ENCODE results near the gene TSPAN10. TPM values are rescaled to one million over a fixed set of nuclear protein-coding genes. Genes with fewer than 3 reads are reported as not detected.

TSPAN10 gene
- total and polyA plus RNA-seq, 4 donors: 0.17 to 0.84 (median 0.29) TPM

DNA sequence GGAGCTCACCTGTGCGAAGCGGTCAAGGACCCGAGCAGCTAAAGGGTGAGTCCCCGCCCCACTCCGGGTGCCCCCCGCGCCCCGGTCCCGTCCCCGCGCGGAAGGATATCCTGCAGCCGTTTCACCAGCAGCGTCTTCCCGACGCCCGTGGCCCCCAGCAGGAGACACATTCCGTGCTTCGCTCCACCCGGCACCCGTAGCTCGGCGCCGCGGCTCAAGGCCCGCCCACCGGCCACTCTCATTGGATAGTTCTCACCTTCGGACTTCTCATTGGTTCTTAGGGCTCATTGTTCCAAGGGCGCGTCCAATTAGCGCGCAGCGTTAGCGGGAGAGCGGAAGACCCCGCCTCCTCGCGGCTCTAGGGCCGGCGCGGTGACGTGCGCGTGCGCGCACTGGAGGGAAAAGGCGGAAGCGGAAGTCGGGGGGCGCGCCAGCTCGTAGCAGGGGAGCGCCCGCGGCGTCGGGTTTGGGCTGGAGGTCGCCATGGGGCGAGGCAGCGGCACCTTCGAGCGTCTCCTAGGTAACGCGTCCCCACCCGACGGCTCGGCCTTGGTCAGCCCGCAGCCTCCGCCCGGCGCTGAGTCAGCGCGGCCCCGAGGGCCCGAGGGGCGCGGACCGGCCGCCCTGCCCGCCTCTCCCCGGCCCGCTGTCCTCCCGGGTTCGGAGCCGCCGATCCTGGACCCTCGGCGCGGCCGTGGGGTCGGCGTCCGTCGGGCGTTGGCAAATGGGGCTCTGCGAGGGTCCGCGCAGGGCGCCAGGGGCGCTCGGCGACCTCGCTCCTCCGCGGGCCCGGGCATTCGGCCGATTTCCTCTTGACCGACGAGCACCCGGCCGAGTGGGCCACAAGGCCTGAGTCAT lies 46.8 kb downstream of the TSPAN10 start, which contains the start of the genes ARL16 and HGS (continued):
- TF ChIP-seq, protein P1, sequence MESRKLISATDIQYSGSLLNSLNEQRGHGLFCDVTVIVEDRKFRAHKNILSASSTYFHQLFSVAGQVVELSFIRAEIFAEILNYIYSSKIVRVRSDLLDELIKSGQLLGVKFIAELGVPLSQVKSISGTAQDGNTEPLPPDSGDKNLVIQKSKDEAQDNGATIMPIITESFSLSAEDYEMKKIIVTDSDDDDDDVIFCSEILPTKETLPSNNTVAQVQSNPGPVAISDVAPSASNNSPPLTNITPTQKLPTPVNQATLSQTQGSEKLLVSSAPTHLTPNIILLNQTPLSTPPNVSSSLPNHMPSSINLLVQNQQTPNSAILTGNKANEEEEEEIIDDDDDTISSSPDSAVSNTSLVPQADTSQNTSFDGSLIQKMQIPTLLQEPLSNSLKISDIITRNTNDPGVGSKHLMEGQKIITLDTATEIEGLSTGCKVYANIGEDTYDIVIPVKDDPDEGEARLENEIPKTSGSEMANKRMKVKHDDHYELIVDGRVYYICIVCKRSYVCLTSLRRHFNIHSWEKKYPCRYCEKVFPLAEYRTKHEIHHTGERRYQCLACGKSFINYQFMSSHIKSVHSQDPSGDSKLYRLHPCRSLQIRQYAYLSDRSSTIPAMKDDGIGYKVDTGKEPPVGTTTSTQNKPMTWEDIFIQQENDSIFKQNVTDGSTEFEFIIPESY (IDR thresholded peaks at IDR 0.05): no peak
- peak in 1 of 2 donors; percentile 21 for TF ChIP-seq HNF4A (conservative IDR thresholded peaks at IDR 0.05)
- no peak for TF ChIP-seq TAF1 (conservative IDR thresholded peaks at IDR 0.05)
- TF ChIP-seq, protein P2, sequence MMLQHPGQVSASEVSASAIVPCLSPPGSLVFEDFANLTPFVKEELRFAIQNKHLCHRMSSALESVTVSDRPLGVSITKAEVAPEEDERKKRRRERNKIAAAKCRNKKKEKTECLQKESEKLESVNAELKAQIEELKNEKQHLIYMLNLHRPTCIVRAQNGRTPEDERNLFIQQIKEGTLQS (IDR thresholded peaks at IDR 0.05): no peak
- TF ChIP-seq YY1 (IDR thresholded peaks at IDR 0.05): no peak
- no peak for TF ChIP-seq NR2F2 (IDR thresholded peaks at IDR 0.05)
- TF ChIP-seq GABPA (IDR thresholded peaks at IDR 0.05 in 1 of 2, conservative IDR thresholded peaks at IDR 0.05 in 1 of 2): peak in 1 of 2 donors; percentile 94

DNA sequence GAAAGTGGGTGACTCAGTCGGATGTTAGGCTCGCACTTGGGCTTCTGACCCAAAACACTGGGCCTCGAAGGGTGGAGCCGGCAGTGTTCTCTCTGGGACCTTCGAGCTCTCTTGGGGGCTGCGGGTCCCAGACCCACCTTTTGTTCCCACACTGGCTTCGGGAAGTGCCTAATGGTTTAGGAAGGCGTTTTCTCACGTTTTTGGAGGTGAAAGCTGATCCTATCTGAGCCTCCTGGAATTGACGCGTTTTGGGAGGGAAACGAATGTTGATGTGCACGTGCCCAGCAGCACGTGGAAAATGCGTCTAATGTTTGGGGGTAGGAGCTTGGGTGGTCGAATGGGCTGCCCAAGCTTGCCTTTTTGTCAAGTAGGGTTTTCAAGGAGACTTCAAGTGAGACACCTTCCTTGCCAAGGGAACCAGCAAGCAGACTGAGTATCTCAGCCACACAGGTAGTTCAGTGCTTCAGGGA lies 47.5 kb downstream of the TSPAN10 start:
- peaks cover 3 to 31% (median 12%) of the 10 kb centered on the region in 4 donors for H3K36me3 ChIP-seq (ENCODE audit: control insufficient read depth in 4 of 4, insufficient read depth in 3 of 4, low read depth in 1 of 4, low read length in 3 of 4)
- TF ChIP-seq FOXA2 (IDR thresholded peaks at IDR 0.05) (no peak), RAD21 (IDR thresholded peaks at IDR 0.05) (no peak), EGR1 (IDR thresholded peaks at IDR 0.05; ENCODE audit: low read depth in 2 of 2) (no peak), RXRA (IDR thresholded peaks at IDR 0.05) (no peak), SP1 (IDR thresholded peaks at IDR 0.05) (no peak), HNF4A (conservative IDR thresholded peaks at IDR 0.05) (no peak), HNF4G (IDR thresholded peaks at IDR 0.05) (no peak), TAF1 (conservative IDR thresholded peaks at IDR 0.05) (no peak)
- TF ChIP-seq, protein P1 (IDR thresholded peaks at IDR 0.05): no peak
- TF ChIP-seq, protein P3, sequence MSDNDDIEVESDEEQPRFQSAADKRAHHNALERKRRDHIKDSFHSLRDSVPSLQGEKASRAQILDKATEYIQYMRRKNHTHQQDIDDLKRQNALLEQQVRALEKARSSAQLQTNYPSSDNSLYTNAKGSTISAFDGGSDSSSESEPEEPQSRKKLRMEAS (IDR thresholded peaks at IDR 0.05): no peak
- TF ChIP-seq, protein P4, sequence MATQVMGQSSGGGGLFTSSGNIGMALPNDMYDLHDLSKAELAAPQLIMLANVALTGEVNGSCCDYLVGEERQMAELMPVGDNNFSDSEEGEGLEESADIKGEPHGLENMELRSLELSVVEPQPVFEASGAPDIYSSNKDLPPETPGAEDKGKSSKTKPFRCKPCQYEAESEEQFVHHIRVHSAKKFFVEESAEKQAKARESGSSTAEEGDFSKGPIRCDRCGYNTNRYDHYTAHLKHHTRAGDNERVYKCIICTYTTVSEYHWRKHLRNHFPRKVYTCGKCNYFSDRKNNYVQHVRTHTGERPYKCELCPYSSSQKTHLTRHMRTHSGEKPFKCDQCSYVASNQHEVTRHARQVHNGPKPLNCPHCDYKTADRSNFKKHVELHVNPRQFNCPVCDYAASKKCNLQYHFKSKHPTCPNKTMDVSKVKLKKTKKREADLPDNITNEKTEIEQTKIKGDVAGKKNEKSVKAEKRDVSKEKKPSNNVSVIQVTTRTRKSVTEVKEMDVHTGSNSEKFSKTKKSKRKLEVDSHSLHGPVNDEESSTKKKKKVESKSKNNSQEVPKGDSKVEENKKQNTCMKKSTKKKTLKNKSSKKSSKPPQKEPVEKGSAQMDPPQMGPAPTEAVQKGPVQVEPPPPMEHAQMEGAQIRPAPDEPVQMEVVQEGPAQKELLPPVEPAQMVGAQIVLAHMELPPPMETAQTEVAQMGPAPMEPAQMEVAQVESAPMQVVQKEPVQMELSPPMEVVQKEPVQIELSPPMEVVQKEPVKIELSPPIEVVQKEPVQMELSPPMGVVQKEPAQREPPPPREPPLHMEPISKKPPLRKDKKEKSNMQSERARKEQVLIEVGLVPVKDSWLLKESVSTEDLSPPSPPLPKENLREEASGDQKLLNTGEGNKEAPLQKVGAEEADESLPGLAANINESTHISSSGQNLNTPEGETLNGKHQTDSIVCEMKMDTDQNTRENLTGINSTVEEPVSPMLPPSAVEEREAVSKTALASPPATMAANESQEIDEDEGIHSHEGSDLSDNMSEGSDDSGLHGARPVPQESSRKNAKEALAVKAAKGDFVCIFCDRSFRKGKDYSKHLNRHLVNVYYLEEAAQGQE (IDR thresholded peaks at IDR 0.05): no peak
- H3K4me3 ChIP-seq (ENCODE audit: low read depth in 1 of 3, low read length in 3 of 3): peak overlapping the region; percentile 70 to 94 (median 76)
- H3K27me3 ChIP-seq (ENCODE audit: control insufficient read depth in 4 of 4, insufficient read depth in 4 of 4, low read length in 3 of 4): no peaks in the 10 kb centered on the region
- no peaks in the 10 kb centered on the region for H3K9me3 ChIP-seq (ENCODE audit: control insufficient read depth in 4 of 4, low read length in 3 of 4)
- H3K9ac ChIP-seq (ENCODE audit: low read depth in 1 of 2, low read length in 2 of 2): peak overlapping the region; percentile 11 to 72
- H3K27ac ChIP-seq (ENCODE audit: low read depth in 1 of 2, low read length in 2 of 2): peak overlapping the region; percentile 58 to 63
- 2% methylated on average over 16 of the region's 16 CpGs for WGBS
- no peak for DNase-seq (ENCODE audit: low spot score)
- peaks cover 16 to 51% (median 43%) of the 10 kb centered on the region in 4 donors for H3K4me1 ChIP-seq (ENCODE audit: control insufficient read depth in 4 of 4, insufficient read depth in 4 of 4, low read length in 3 of 4)

Measured in liver (tissue), 9 donors.